GM19238 (cell line): Measurements from ENCODE around the gene LMX1B.

Source experiments
- DNase-seq: peaks from one replicate; pipeline ENCODE4 v3.0.0; 2011; ENCODE audit warnings: low spot score; ENCODE audit not compliant: insufficient read length

Gene LMX1B

GRCh38 chr9:126735482-126735881 is 121.8 kb downstream of the LMX1B start:
- no peak for DNase-seq

- no peak for DNase-seq
Measured at GRCh38 chr9:126738553-126738952, 124.8 kb downstream of the LMX1B start.

- no peak for DNase-seq
Measured at GRCh38 chr9:126743041-126743440, 129.3 kb downstream of the LMX1B start.

- DNase-seq, result no peak
Measured at GRCh38 chr9:126745574-126746411, 132.1 kb downstream of the LMX1B start.
